Measurements from ENCODE around the gene AWAT1.
"Not testable (repeated sequence)": the region's sequence is repeated elsewhere in the genome, so short reads cannot be mapped to it uniquely, and the experiment has no call there.

AWAT1 gene

GRCh38 chrX:70234355-70234754, at the start of gene AWAT1:
TSS of gene AWAT1 (plus strand) at chrX:70234655. CDS start at chrX:70234696, 41 bp downstream.
- no peak for DNase-seq (ENCODE audit: low read depth)

GRCh38 chrX:70190225-70190624, 44.2 kb upstream of the AWAT1 start:
- no peak for DNase-seq (ENCODE audit: low read depth)

- DNase-seq (ENCODE audit: low read depth) = no peak
Measured at GRCh38 chrX:70196961-70197720, 37.3 kb upstream of the AWAT1 start.

GRCh38 chrX:70201732-70202131, 32.7 kb upstream of the AWAT1 start:
- DNase-seq (ENCODE audit: low read depth) = no peak

- DNase-seq (ENCODE audit: low read depth) = no peak
Measured at GRCh38 chrX:70208479-70208878, 26.0 kb upstream of the AWAT1 start.

- DNase-seq (ENCODE audit: low read depth) = not testable (repeated sequence)
Measured at GRCh38 chrX:70209570-70209969, 24.9 kb upstream of the AWAT1 start.

GRCh38 chrX:70219938-70220764, 14.3 kb upstream of the AWAT1 start:
- no peak for DNase-seq (ENCODE audit: low read depth)

GRCh38 chrX:70226048-70226447, 8.4 kb upstream of the AWAT1 start:
- no peak for DNase-seq (ENCODE audit: low read depth)

GRCh38 chrX:70226687-70227086, 7.8 kb upstream of the AWAT1 start:
- DNase-seq (ENCODE audit: low read depth) = no peak

- no peak for DNase-seq (ENCODE audit: low read depth)
Measured at GRCh38 chrX:70231666-70232065, 2.8 kb upstream of the AWAT1 start.

GRCh38 chrX:70240751-70241150, 6.3 kb downstream of the AWAT1 start:
- no peak for DNase-seq (ENCODE audit: low read depth)

- DNase-seq (ENCODE audit: low read depth) = no peak
Measured at GRCh38 chrX:70241501-70241900, 7.0 kb downstream of the AWAT1 start.

- DNase-seq (ENCODE audit: low read depth) = not testable (repeated sequence)
Measured at GRCh38 chrX:70243601-70244000, 9.1 kb downstream of the AWAT1 start.

- DNase-seq (ENCODE audit: low read depth) = no peak
Measured at GRCh38 chrX:70244881-70245280, 10.4 kb downstream of the AWAT1 start.

GRCh38 chrX:70247252-70247651, 12.8 kb downstream of the AWAT1 start:
- no peak for DNase-seq (ENCODE audit: low read depth)

GRCh38 chrX:70252491-70252890, 18.0 kb downstream of the AWAT1 start:
- DNase-seq (ENCODE audit: low read depth) = no peak

- DNase-seq (ENCODE audit: low read depth) = no peak
Measured at GRCh38 chrX:70253377-70254062, 19.1 kb downstream of the AWAT1 start.

- DNase-seq (ENCODE audit: low read depth) = no peak
Measured at GRCh38 chrX:70254063-70254400, 19.6 kb downstream of the AWAT1 start.

GRCh38 chrX:70254909-70255308, 20.5 kb downstream of the AWAT1 start:
- DNase-seq (ENCODE audit: low read depth) = no peak

- DNase-seq (ENCODE audit: low read depth) = no peak
Measured at GRCh38 chrX:70255452-70255851, 21.0 kb downstream of the AWAT1 start.

GRCh38 chrX:70257423-70258288, 23.2 kb downstream of the AWAT1 start:
- DNase-seq (ENCODE audit: low read depth) = no peak

- no peak for DNase-seq (ENCODE audit: low read depth)
Measured at GRCh38 chrX:70260104-70260503, 25.6 kb downstream of the AWAT1 start, which contains the start of gene P2RY4. TSS of gene P2RY4 (minus strand) at chrX:70260204. CDS start at chrX:70259624, 580 bp downstream.

All from HS-27A (cell line).